ENCODE data around the gene SLCO4A1. TPM values are rescaled to one million over a fixed set of nuclear protein-coding genes. Genes with fewer than 3 reads are reported as not detected.

The SLCO4A1 gene
- total and polyA plus RNA-seq, 11 donors, result 1.00 to 54.0 (median 11.5) TPM

- intact Hi-C loops (cut with DNase I), result no loop called here
- no peak overlapping the region for H3K4me3 ChIP-seq
- no peaks in the 10 kb centered on the region for H3K9me3 ChIP-seq
- TF ChIP-seq POLR2A (IDR thresholded peaks at IDR 0.05) (no peak), CTCF (IDR thresholded peaks at IDR 0.05) (no peak)
- no peak for DNase-seq
- H3K4me1 ChIP-seq, result peaks cover 3 to 52% (median 22%) of the 10 kb centered on the region in 12 donors
- no peak overlapping the region for H3K27ac ChIP-seq
- H3K27me3 ChIP-seq, result peaks cover 0 to 28% (median 3%) of the 10 kb centered on the region in 9 donors
- H3K36me3 ChIP-seq, result no peaks in the 10 kb centered on the region
- WGBS, 4 donors, result 38 to 60% (median 49%) methylated on average over 3 of the region's 3 CpGs
- no peak for ATAC-seq
These were observed 40.6 kb upstream of the SLCO4A1 start for GRCh38 chr20:62601714-62602113.

- H3K36me3 ChIP-seq, result no peaks in the 10 kb centered on the region
- H3K4me3 ChIP-seq, result peak overlapping the region in 1 of 12 donors; percentile 37
- 67 to 71% (median 71%) methylated on average over 10 of the region's 10 CpGs for WGBS, 4 donors
- DNase-seq (peak in 4 of 5 donors; percentile 25 to 63 (median 40)), ATAC-seq (peak in 3 of 4 donors; percentile 28 to 34 (median 31))
- peak overlapping the region in 3 of 12 donors; percentile 4 to 75 (median 51) for H3K27ac ChIP-seq
- H3K4me1 ChIP-seq, result peaks cover 3 to 53% (median 25%) of the 10 kb centered on the region in 12 donors
- H3K27me3 ChIP-seq, result peaks cover 0 to 20% (median 2%) of the 10 kb centered on the region in 9 donors
- intact Hi-C loops (cut with DNase I), result no loop called here
- no peaks in the 10 kb centered on the region for H3K9me3 ChIP-seq
- TF ChIP-seq POLR2A (IDR thresholded peaks at IDR 0.05), result no peak
- no peak for TF ChIP-seq CTCF (IDR thresholded peaks at IDR 0.05)
These were observed 39.8 kb upstream of the SLCO4A1 start for GRCh38 chr20:62602550-62602949.

- H3K9me3 ChIP-seq, result no peaks in the 10 kb centered on the region
- DNase-seq (peak; percentile 72 to 86 (median 75)), ATAC-seq (peak; percentile 52 to 93 (median 78))
- 37 to 43% (median 40%) methylated on average over 12 to 26 of the region's 26 CpGs for WGBS, 4 donors
- intact Hi-C loops (cut with DNase I), result no loop called here
- H3K36me3 ChIP-seq, result no peaks in the 10 kb centered on the region
- H3K27me3 ChIP-seq, result peaks cover 0 to 19% (median 0%) of the 10 kb centered on the region in 9 donors
- no peak for TF ChIP-seq CTCF (IDR thresholded peaks at IDR 0.05)
- TF ChIP-seq POLR2A (IDR thresholded peaks at IDR 0.05), result no peak
- peak overlapping the region in 6 of 12 donors; percentile 4 to 75 (median 48) for H3K27ac ChIP-seq
- H3K4me3 ChIP-seq, result peak overlapping the region in 2 of 12 donors; percentile 12 to 37
- H3K4me1 ChIP-seq, result peaks cover 3 to 53% (median 25%) of the 10 kb centered on the region in 12 donors
These were observed 39.0 kb upstream of the SLCO4A1 start for GRCh38 chr20:62603021-62603906.
